IMR-90 (cell line): ENCODE results near the gene TNK1. TPM values are rescaled to one million over a fixed set of nuclear protein-coding genes. Genes with fewer than 3 reads are reported as not detected.

Experiments
- ATAC-seq: fragments of 200-7000 bp; cut with Tn5 transposase; 2 replicates; pipeline ENCODE4 v1.9.1; 2020; ENCODE audit warnings: low read depth, mild to moderate bottlenecking, moderate library complexity
- BruUV-seq: library from RNA; stranded (reverse); fragments of 400-500 nt; replicated peaks from 2 replicates; lab custom pipeline; 2021; lab: Mats Ljungman, UMichigan
- CTCF ChIA-PET: fragments of 300-600 bp; formaldehyde crosslinking; extraction: SDS; loops from one replicate; lab custom pipeline; 2021; ENCODE audit warnings: antibody characterized with exemption; lab: Yijun Ruan, JAX
- POLR2A ChIA-PET: fragments of 300-600 bp; sonication (Branson Sonifier 250); formaldehyde crosslinking; loops from one replicate; lab custom pipeline; 2022; ENCODE audit warnings: antibody characterized with exemption; ENCODE audit not compliant: unreplicated experiment; lab: Charles Lee
- DNase-seq: peaks from one replicate; pipeline ENCODE4 v3.0.0; 2013
- H2AFZ ChIP-seq: replicated peaks from 2 replicates; pipeline ENCODE3; 2013; ENCODE audit warnings: low read length, mild to moderate bottlenecking; ENCODE audit not compliant: poor library complexity
- H2AK5ac ChIP-seq: 2 replicates; pipeline ENCODE4 v1.6.1; 2013; ENCODE audit warnings: low read depth, low read length, inconsistent platforms
- H2AK9ac ChIP-seq: replicated peaks from 2 replicates; pipeline ENCODE3; 2013; ENCODE audit warnings: mild to moderate bottlenecking, low read depth, low read length, moderate library complexity; ENCODE audit not compliant: poor library complexity
- H2BK120ac ChIP-seq: 2 replicates; pipeline ENCODE4 v1.6.1; 2013; ENCODE audit warnings: low read depth, low read length, inconsistent platforms
- H2BK15ac ChIP-seq: 3 replicates; pipeline ENCODE4 v1.6.1; 2013; ENCODE audit warnings: low read depth, low read length, inconsistent platforms
- H2BK20ac ChIP-seq: 2 replicates; pipeline ENCODE4 v1.6.1; 2013; ENCODE audit warnings: low read depth, mild to moderate bottlenecking, inconsistent platforms, low read length, moderate library complexity
- H2BK5ac ChIP-seq: 2 replicates; pipeline ENCODE4 v1.6.1; 2013; ENCODE audit warnings: mild to moderate bottlenecking, low read depth, low read length, inconsistent platforms; ENCODE audit not compliant: poor library complexity, severe bottlenecking
- H3K14ac ChIP-seq: replicated peaks from 2 replicates; pipeline ENCODE4 v1.6.1; 2013; ENCODE audit warnings: low read depth, low read length, inconsistent platforms
- H3K18ac ChIP-seq: 2 replicates; pipeline ENCODE4 v1.6.1; 2013; ENCODE audit warnings: low read depth, low read length, control low read depth
- H3K23ac ChIP-seq: 2 replicates; pipeline ENCODE4 v1.6.1; 2013; ENCODE audit warnings: low read depth, low read length, inconsistent platforms
- H3K27ac ChIP-seq: 2 replicates; pipeline ENCODE4 v1.5.1; 2013; ENCODE audit warnings: mild to moderate bottlenecking, control low read depth, low read length; ENCODE audit not compliant: insufficient read depth
- H3K27me3 ChIP-seq: 2 replicates; pipeline ENCODE4 v1.6.1; 2013; ENCODE audit warnings: low read length; ENCODE audit not compliant: control insufficient read depth, insufficient read depth
- H3K36me3 ChIP-seq: 2 replicates; pipeline ENCODE4 v1.6.1; 2013; ENCODE audit warnings: low read length, mixed read lengths; ENCODE audit not compliant: control insufficient read depth, insufficient read depth
- H3K4ac ChIP-seq: 2 replicates; pipeline ENCODE4 v1.6.1; 2013; ENCODE audit warnings: low read depth, low read length, inconsistent platforms
- H3K4me1 ChIP-seq: 2 replicates; pipeline ENCODE4 v1.6.1; 2013; ENCODE audit warnings: low read length, mixed read lengths; ENCODE audit not compliant: control insufficient read depth, insufficient read depth
- H3K4me2 ChIP-seq: 2 replicates; pipeline ENCODE4 v1.6.1; 2013; ENCODE audit warnings: low read depth, mild to moderate bottlenecking, control low read depth, low read length, moderate library complexity
- H3K4me3 ChIP-seq: 2 replicates; pipeline ENCODE4 v1.5.1; 2013; ENCODE audit warnings: low read depth, mild to moderate bottlenecking, control low read depth, low read length, moderate library complexity; ENCODE audit not compliant: insufficient read depth
- H3K56ac ChIP-seq: 2 replicates; pipeline ENCODE4 v1.6.1; 2013; ENCODE audit warnings: low read length, inconsistent platforms; ENCODE audit not compliant: insufficient read depth; ENCODE audit errors: extremely low read depth
- H3K79me1 ChIP-seq, 2 experiments: 2 replicates each; pipeline ENCODE4 v1.6.1; 2013; ENCODE audit warnings: low read length in 2 of 2, inconsistent platforms in 1 of 2, low read depth in 1 of 2
- H3K9ac ChIP-seq: 2 replicates; pipeline ENCODE4 v1.6.1; 2013; ENCODE audit warnings: low read depth, low read length, control low read depth
- H3K9me1 ChIP-seq: 2 replicates; pipeline ENCODE4 v1.6.1; 2013; ENCODE audit warnings: low read length, inconsistent platforms; ENCODE audit not compliant: insufficient read depth
- H3K9me3 ChIP-seq: 2 replicates; pipeline ENCODE4 v1.6.1; 2013; ENCODE audit warnings: low read length; ENCODE audit not compliant: control insufficient read depth, insufficient read depth
- H4K20me1 ChIP-seq: 2 replicates; pipeline ENCODE4 v1.6.1; 2013; ENCODE audit warnings: low read length, inconsistent platforms; ENCODE audit not compliant: insufficient read depth
- H4K5ac ChIP-seq: 2 replicates; pipeline ENCODE4 v1.6.1; 2013; ENCODE audit warnings: mild to moderate bottlenecking, low read depth, low read length, control low read depth
- H4K8ac ChIP-seq, 2 experiments: 2 replicates each; pipeline ENCODE4 v1.6.1; 2013; ENCODE audit warnings: low read depth in 2 of 2, low read length in 2 of 2, control low read depth in 1 of 2, inconsistent platforms in 1 of 2
- H4K91ac ChIP-seq: 2 replicates; pipeline ENCODE4 v1.6.1; 2013; ENCODE audit warnings: low read depth, low read length, inconsistent platforms; ENCODE audit not compliant: insufficient read depth
- BHLHE40 ChIP-seq: fragments of 150-350 bp; IDR thresholded peaks from 2 replicates; pipeline ENCODE4 v1.6.1; 2016; ENCODE audit warnings: mild to moderate bottlenecking, low read depth, low read length
- FOS ChIP-seq: fragments of 150-350 bp; IDR thresholded peaks from 2 replicates; pipeline ENCODE4 v1.6.1; 2016; ENCODE audit warnings: low read depth, low read length
- MXI1 ChIP-seq: IDR thresholded peaks from 2 replicates; pipeline ENCODE4 v1.6.1; 2012; ENCODE audit warnings: low read depth, mild to moderate bottlenecking, low read length, moderate library complexity, borderline replicate concordance
- NFE2L2 ChIP-seq: fragments of 150-350 bp; IDR thresholded peaks from 2 replicates; pipeline ENCODE4 v1.6.1; 2016; ENCODE audit warnings: low read depth, mild to moderate bottlenecking, low read length
- RCOR1 ChIP-seq: IDR thresholded peaks from 2 replicates; pipeline ENCODE4 v1.6.1; 2012; ENCODE audit warnings: mild to moderate bottlenecking, low read length, improper control_type of control experiment; ENCODE audit not compliant: insufficient replicate concordance
- WGBS, 2 experiments: methylation state at CpG; one replicate each; pipeline versions ENCODE4 v1.1.5 to v1.1.7; 2013; ENCODE audit warnings: missing lambda C conversion rate in 2 of 2; ENCODE audit not compliant: insufficient read length in 1 of 2; ENCODE audit errors: extremely low coverage in 2 of 2; 5-methylcytosine and 5-hydroxymethylcytosine counted together
- dilution Hi-C: fragments of 300-500 bp; cut with HindIII; formaldehyde crosslinking; loops from one replicate; pipeline ENCODE4 v1.14.3; 2018; ENCODE audit warnings: low sequenced_read_pairs; ENCODE audit not compliant: unreplicated experiment
- in situ Hi-C: fragments of 300-500 bp; cut with MboI; formaldehyde crosslinking; loops from 3 replicates; pipeline ENCODE4 v1.14.3; 2019; ENCODE audit warnings: low sequenced_read_pairs, inconsistent platforms, mixed read lengths
- intact Hi-C: fragments of 100-400 bp; cut with micrococcal nuclease; formaldehyde crosslinking; loops from 2 replicates; pipeline ENCODE4 v1.10.0; 2022
- polyA plus RNA-seq, 3 experiments: library from polyadenylated mRNA; depleted of rRNA; stranded (reverse); fragments of >200 nt; gene quantifications; 2 replicates each; pipeline ENCODE4 v1.2.3, GENCODE V29; 2012; ENCODE audit warnings: low replicate concordance in 1 of 3
- total RNA-seq: library from RNA; depleted of rRNA; stranded (reverse); fragments of >200 nt; gene quantifications from 2 replicates; pipeline ENCODE4 v1.2.3, GENCODE V29; 2012
- TF ChIP-seq, protein P1 (sequence below): conservative IDR thresholded peaks from 2 replicates; pipeline ENCODE4 v1.5.1; 2012; ENCODE audit warnings: mild to moderate bottlenecking, low read depth, low read length, improper control_type of control experiment
- TF ChIP-seq, protein P2 (sequence below): fragments of 150-350 bp; IDR thresholded peaks from 2 replicates; pipeline ENCODE4 v1.6.1; 2016; ENCODE audit warnings: low read depth, mild to moderate bottlenecking, low read length, moderate library complexity, borderline replicate concordance

The TNK1 gene
- total and polyA plus RNA-seq, 2 of the 4 experiments (the other 2 are of a cell fraction) = 0.44 to 0.54 TPM

DNA sequence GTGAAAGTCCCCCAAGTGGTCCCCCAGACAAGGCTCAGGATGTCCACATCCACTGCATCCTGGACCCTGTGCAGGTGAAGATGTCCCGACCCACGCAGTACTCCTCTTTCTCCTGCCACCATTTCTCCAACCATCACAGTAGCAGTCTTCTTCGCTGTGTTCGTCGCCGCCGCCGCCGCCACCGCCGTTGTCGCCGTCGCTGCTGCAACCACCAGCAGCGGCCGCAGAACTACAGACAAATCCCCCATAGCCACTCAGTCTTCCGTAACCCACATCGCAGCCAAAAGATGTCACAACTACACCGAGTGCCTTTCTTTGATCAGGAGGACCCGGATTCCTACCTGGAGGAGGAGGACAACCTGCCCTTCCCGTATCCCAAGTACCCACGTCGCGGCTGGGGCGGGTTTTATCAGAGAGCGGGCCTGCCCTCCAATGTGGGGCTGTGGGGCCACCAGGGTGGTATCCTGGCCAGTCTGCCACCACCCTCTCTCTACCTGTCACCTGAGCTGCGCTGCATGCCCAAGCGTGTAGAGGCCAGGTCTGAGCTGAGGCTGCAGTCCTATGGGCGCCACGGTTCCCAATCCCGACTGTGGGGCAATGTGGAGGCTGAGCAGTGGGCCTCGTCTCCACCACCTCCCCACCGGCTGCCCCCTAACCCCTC lies 45.4 kb downstream of the TNK1 start:
- no peak overlapping the region for H3K18ac ChIP-seq
- no peak overlapping the region for H3K4ac ChIP-seq
- H2BK15ac ChIP-seq = no peak overlapping the region
- H3K9me1 ChIP-seq = 0 out of 2 replicates have a peak, but pooled peaks cover 3% of the 10 kb centered on the region
- H3K9me3 ChIP-seq = no peaks in the 10 kb centered on the region
- ATAC-seq (no peak), DNase-seq (no peak)
- no peak overlapping the region for H2BK20ac ChIP-seq
- no peak overlapping the region for H2AK9ac ChIP-seq
- no peak overlapping the region for H3K56ac ChIP-seq
- dilution Hi-C loops (no loop called here), in situ Hi-C loops (no loop called here), intact Hi-C loops (no loop called here)
- no peak overlapping the region for H2BK120ac ChIP-seq
- CTCF ChIA-PET = no interaction called here
- no peak overlapping the region for H2AK5ac ChIP-seq
- no peaks in the 10 kb centered on the region for H4K20me1 ChIP-seq
- no peak overlapping the region for H4K8ac ChIP-seq
- H3K27me3 ChIP-seq = peaks cover 2% of the 10 kb centered on the region; the same call in 1 of the 2 replicates
- H3K4me3 ChIP-seq = no peak overlapping the region
- H4K91ac ChIP-seq = no peak overlapping the region
- no peaks in the 10 kb centered on the region for H3K79me1 ChIP-seq
- 92% methylated on average over 19 of the region's 33 CpGs; no CpG with 5 or more reads in 1 of the 2 experiments for WGBS, 2 experiments
- no peak overlapping the region for H2AFZ ChIP-seq
- H3K4me1 ChIP-seq = no peaks in the 10 kb centered on the region
- POLR2A ChIA-PET = interaction anchor here (0.6 kb wide), 1 partner anchor 75 kb away, joined by 3 read pairs; no protein-coding TSS in a partner anchor
- H3K23ac ChIP-seq = no peak overlapping the region
- BruUV-seq = no TSS peak
- H3K14ac ChIP-seq = no peak overlapping the region
- H3K36me3 ChIP-seq = no peaks in the 10 kb centered on the region
- TF ChIP-seq RCOR1 = no peak
- no peak for TF ChIP-seq NFE2L2
- no peak for TF ChIP-seq FOS
- no peak for TF ChIP-seq BHLHE40
- no peak for TF ChIP-seq MXI1
- TF ChIP-seq, protein P1, sequence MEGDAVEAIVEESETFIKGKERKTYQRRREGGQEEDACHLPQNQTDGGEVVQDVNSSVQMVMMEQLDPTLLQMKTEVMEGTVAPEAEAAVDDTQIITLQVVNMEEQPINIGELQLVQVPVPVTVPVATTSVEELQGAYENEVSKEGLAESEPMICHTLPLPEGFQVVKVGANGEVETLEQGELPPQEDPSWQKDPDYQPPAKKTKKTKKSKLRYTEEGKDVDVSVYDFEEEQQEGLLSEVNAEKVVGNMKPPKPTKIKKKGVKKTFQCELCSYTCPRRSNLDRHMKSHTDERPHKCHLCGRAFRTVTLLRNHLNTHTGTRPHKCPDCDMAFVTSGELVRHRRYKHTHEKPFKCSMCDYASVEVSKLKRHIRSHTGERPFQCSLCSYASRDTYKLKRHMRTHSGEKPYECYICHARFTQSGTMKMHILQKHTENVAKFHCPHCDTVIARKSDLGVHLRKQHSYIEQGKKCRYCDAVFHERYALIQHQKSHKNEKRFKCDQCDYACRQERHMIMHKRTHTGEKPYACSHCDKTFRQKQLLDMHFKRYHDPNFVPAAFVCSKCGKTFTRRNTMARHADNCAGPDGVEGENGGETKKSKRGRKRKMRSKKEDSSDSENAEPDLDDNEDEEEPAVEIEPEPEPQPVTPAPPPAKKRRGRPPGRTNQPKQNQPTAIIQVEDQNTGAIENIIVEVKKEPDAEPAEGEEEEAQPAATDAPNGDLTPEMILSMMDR = no peak
- TF ChIP-seq, protein P2, sequence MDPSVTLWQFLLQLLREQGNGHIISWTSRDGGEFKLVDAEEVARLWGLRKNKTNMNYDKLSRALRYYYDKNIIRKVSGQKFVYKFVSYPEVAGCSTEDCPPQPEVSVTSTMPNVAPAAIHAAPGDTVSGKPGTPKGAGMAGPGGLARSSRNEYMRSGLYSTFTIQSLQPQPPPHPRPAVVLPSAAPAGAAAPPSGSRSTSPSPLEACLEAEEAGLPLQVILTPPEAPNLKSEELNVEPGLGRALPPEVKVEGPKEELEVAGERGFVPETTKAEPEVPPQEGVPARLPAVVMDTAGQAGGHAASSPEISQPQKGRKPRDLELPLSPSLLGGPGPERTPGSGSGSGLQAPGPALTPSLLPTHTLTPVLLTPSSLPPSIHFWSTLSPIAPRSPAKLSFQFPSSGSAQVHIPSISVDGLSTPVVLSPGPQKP = no peak
- H3K9ac ChIP-seq = no peak overlapping the region
- no peak overlapping the region for H2BK5ac ChIP-seq
- no peak overlapping the region for H3K27ac ChIP-seq
- no peak overlapping the region for H4K5ac ChIP-seq
- H3K4me2 ChIP-seq = no peak overlapping the region
